IPS-15b (cell line): Measurements from ENCODE around the gene SHE.

Experiments
- H3K27me3 ChIP-seq: one replicate; pipeline ENCODE4 v1.6.1; 2013; ENCODE audit warnings: low read length; ENCODE audit not compliant: control insufficient read depth, insufficient read depth
- H3K36me3 ChIP-seq: one replicate; pipeline ENCODE4 v1.6.1; 2013; ENCODE audit warnings: low read length; ENCODE audit not compliant: control insufficient read depth, insufficient read depth
- H3K4me1 ChIP-seq: one replicate; pipeline ENCODE4 v1.6.1; 2013; ENCODE audit warnings: mild to moderate bottlenecking, low read length; ENCODE audit not compliant: control insufficient read depth, insufficient read depth
- H3K4me3 ChIP-seq: one replicate; pipeline ENCODE4 v1.5.1; 2013; ENCODE audit warnings: low read depth, low read length
- H3K9ac ChIP-seq: one replicate; pipeline ENCODE4 v1.6.1; 2013; ENCODE audit warnings: low read depth, mild to moderate bottlenecking, low read length
- H3K9me3 ChIP-seq: one replicate; pipeline ENCODE4 v1.6.1; 2013; ENCODE audit warnings: mild to moderate bottlenecking, low read length; ENCODE audit not compliant: control insufficient read depth, insufficient read depth

The SHE gene

DNA sequence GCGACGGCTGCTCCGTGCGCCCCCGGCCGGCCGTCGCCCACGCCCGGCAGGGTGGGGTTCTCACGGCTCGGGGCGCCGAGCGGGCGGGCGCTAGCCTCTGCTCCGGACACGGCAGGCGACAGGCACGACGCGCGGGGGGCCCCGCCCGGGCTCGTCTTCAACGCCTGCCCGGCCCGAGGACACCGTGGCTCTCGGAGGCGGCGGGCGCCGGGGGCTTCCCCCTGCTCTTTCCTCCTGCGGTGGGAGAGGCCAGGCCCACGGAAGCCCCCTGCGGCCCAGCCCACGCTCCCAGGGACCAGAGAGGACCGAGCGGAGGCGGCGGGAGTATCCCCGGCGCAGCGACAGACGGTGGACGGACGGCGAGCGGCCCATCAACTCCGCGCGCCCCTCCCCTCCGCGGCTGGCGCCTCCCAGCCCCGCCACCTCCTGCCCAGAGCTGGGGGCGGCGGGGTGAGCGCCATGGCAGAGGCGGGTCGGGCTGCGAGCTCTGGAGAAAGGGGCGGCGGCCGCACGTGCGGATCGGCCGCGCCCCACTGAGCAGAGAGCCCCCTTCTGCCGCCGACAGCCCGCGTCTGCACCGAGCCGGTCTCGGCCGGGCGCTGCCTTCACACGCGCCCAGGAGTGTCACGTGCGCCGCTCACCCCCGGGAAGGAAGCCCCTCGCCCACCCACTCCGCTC lies at the start of gene SHE, which contains the start of gene TDRD10:
TSS of gene SHE (minus strand) at position 347 of the 678 bp plus-strand sequence. CDS start 386 bp downstream, outside the sequence.
TSS of gene TDRD10 (plus strand) at position 154 of the 678 bp plus-strand sequence. CDS start 4,685 bp downstream, outside the sequence.
- H3K4me1 ChIP-seq = no peaks in the 10 kb centered on the region
- H3K36me3 ChIP-seq = no peaks in the 10 kb centered on the region
- H3K4me3 ChIP-seq = peak within 1 kb of the TSS; percentile 53
- peaks cover 4% of the 10 kb centered on the region for H3K9me3 ChIP-seq
- peak within 1 kb of the TSS; percentile 37 for H3K9ac ChIP-seq
- H3K27me3 ChIP-seq = peaks cover 69% of the 10 kb centered on the region

DNA sequence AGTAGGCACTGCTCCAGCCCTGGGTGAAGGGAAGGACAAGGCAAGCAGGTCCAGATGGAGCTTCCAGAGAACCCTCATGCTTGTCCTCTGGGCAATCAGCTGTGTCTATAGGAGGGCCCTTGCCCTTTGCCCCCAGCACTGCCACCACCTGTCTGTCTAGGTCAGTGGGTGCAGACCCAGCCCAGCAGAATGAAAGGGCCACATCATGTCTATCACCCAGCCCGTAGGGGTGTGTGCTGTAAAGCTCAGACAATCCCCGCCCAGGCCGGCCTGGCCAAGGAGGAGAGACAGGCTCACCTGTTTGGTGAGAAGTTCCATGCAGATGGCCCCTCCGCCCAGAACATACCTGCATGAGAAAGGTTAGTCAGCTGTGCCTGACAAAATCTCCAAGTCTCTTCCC lies 49.3 kb upstream of the SHE start:
- H3K27me3 ChIP-seq = no peaks in the 10 kb centered on the region
- peaks cover 61% of the 10 kb centered on the region for H3K36me3 ChIP-seq
- H3K4me1 ChIP-seq = peaks cover 4% of the 10 kb centered on the region
- H3K4me3 ChIP-seq = no peak overlapping the region
- H3K9ac ChIP-seq = no peak overlapping the region
- H3K9me3 ChIP-seq = no peaks in the 10 kb centered on the region

DNA sequence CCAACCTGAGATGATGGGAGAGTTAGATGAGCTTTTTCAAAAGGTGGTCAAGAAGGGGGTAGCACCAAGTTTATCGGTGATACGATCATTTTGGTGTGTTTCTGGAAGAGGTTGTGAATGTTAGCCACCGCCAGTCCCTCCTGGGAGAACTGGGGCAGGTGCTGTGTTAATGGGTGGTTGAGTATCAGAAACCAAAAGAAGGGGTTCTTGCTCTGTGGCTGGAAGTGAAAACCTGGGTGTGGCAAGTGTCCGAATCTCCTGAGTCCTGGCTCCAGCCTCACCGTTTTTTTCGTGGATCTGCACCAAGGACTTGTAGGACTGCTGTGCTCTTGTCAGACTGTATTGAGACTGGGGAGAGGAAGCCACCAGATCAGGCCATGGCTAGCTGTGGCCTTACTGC lies 48.4 kb upstream of the SHE start:
- Histone ChIP-seq H3K4me3 (no peak overlapping the region), H3K36me3 (peaks cover 61% of the 10 kb centered on the region), H3K27me3 (no peaks in the 10 kb centered on the region), H3K9me3 (no peaks in the 10 kb centered on the region), H3K9ac (no peak overlapping the region), H3K4me1 (no peaks in the 10 kb centered on the region)

DNA sequence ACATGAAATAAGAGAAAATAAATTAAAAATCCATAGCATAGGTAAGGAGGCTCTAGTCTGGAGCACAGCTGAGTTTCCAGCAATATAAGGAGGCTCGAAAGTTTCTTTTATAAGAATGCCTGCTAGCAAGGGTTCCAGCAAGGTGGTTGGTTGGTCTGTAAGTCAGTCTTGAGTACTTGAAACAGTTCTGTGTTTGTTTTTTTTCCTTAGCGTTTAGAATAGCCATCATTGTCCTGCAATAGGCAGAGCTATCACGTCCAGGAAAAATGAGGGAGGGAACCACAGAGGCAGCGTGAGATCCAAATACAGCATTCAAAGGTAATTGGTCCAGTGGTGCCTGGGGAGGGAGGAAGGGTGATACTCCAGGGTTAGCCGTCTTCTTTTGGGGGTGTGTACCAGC lies 47.9 kb upstream of the SHE start:
- Histone ChIP-seq H3K9ac (no peak overlapping the region), H3K27me3 (no peaks in the 10 kb centered on the region), H3K9me3 (no peaks in the 10 kb centered on the region), H3K36me3 (peaks cover 57% of the 10 kb centered on the region), H3K4me1 (no peaks in the 10 kb centered on the region), H3K4me3 (no peak overlapping the region)

DNA sequence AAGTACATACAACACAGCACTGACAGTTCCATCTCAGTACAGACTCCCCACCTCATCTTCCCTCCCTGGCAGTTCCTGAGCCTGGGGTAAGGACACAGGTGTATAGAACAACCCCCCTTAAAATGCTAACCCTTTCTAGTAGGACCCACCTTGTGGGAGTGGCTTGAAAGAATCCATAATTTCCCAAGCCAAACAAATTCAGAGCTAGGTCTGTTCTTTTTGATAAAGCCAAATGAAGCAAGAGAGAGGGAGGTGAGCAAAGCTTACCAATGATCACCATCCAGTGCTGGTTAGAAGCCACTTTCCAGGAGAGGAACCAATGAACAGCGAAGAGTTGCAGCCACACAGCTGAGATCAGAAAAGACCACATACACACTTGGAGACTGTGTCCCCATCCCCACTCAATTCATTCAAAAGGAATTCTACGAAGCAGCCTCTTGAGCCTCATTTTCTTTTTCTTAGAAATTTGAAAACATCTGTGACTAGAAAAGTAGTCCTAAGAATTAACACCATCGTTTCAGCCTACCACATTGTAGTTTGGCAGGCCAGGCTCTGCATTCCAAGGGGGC lies 47.1 kb upstream of the SHE start:
- Histone ChIP-seq H3K9me3 (no peaks in the 10 kb centered on the region), H3K36me3 (peaks cover 49% of the 10 kb centered on the region), H3K9ac (no peak overlapping the region), H3K4me1 (no peaks in the 10 kb centered on the region), H3K27me3 (no peaks in the 10 kb centered on the region), H3K4me3 (no peak overlapping the region)

DNA sequence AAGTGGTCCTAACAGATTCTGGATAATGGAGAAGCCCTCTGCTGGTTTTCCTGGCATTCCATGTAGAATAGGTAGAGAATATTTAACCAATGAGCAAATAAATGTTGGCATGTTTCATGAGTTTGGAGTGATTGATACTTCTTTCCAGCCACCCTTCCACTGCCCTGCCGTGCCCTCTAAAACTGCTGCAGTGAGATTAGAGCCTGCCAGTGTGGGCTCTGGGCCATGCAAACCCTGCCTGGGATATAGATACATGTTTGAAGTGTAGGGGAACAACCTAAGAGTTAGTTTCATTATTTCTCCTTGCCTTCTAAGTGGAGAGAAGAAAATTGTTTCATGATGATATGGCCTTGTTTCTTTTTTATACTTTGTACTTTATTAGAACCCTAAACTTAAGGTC lies 45.8 kb upstream of the SHE start:
- H3K36me3 ChIP-seq = peaks cover 41% of the 10 kb centered on the region
- H3K4me3 ChIP-seq = no peak overlapping the region
- H3K27me3 ChIP-seq = no peaks in the 10 kb centered on the region
- H3K9me3 ChIP-seq = no peaks in the 10 kb centered on the region
- H3K9ac ChIP-seq = no peak overlapping the region
- H3K4me1 ChIP-seq = no peaks in the 10 kb centered on the region

DNA sequence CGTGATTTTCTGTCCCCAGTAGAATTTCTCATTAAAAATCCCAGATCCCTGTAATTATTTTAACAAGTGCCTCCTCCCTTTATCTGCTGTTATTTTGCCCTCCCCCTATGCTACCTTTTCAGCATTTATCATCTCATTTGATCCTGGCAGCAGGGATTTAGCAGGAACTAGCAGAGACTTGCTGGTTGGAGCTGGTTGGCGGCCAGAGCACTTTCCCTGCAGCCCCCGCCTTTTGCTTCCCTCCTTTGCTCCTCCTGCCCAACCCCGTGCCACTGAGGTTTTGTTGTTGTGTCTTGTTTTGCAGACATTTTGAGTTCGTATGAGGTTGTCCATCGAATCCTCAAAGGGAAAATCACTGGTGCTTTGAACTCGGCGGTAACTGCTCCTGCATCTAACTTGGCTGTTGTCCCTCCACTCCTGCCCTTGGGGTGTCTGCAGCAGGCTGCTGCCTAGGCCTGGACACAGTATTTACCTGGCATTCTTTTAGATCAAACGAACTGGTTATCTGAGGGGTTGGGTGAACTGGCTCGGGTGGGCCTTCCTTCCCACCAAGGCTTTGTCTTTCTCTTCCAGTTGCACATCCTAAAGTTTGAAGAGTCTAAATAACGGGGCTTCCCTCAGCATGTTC lies 45.0 kb upstream of the SHE start:
- Histone ChIP-seq H3K27me3 (no peaks in the 10 kb centered on the region), H3K4me1 (no peaks in the 10 kb centered on the region), H3K9ac (peak overlapping the region; percentile 24), H3K36me3 (peaks cover 33% of the 10 kb centered on the region), H3K9me3 (no peaks in the 10 kb centered on the region), H3K4me3 (no peak overlapping the region)

DNA sequence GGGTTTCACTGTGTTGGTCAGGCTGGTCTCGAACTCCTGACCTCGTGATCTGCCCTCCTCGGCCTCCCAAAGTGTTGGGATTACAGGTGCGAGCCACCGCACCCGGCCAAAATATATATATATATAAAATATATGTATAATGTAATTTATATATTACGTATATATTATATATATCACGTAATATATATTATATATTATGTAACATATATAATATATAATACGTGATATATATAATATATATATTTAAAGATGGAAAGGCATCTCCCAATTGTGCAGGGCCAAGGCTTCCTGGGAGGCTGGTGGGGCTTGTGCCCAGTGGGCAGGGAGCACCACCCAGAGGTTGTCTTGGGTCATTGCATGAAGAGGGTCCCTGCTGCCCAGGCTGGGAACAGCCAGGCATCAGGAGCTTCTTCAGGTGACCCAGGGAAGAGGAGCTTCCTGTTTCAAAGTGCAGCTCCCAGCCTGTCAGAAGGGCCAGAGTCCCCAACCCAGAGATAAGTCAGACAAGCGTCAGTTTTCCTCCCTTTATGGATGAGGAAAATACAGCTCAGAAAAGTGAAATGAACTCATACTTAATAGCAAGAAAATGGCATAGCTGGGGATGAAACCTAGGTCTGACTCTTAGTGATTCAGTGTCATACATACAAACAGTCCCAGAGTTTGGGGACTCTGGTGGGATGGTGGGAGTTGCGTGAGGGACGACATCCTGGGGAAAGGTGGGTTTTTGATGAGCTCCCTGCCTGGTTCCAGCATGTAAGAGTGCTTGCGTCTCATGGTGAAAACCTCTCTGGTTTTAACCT lies 44.3 kb upstream of the SHE start:
- Histone ChIP-seq H3K9ac (no peak overlapping the region), H3K27me3 (no peaks in the 10 kb centered on the region), H3K9me3 (no peaks in the 10 kb centered on the region), H3K4me1 (peaks cover under 1% of the 10 kb centered on the region), H3K36me3 (peaks cover 25% of the 10 kb centered on the region), H3K4me3 (no peak overlapping the region)

DNA sequence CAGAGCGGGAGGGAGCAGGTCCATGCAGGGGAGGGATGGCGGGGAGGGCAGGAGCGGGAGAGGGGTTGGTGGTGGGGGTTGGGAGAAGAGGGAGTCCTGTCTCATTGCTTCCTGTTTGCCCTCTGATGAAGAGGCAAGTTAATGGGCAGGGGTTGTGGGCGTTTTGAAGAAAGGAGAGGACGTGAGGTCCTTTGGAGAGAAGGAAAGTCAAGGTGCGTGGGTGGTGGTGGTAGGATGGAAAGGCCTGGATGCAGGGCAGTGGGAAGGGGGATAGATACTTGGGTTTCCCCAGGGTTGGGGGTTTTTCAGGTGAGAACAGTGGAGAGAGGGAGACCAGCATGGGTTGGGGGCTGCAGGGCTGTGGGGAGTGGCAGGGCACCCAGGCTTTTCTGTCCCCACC lies 39.0 kb upstream of the SHE start:
- Histone ChIP-seq H3K4me1 (peaks cover 3% of the 10 kb centered on the region), H3K27me3 (peaks cover 2% of the 10 kb centered on the region), H3K9me3 (no peaks in the 10 kb centered on the region), H3K36me3 (no peaks in the 10 kb centered on the region), H3K9ac (no peak overlapping the region), H3K4me3 (no peak overlapping the region)

DNA sequence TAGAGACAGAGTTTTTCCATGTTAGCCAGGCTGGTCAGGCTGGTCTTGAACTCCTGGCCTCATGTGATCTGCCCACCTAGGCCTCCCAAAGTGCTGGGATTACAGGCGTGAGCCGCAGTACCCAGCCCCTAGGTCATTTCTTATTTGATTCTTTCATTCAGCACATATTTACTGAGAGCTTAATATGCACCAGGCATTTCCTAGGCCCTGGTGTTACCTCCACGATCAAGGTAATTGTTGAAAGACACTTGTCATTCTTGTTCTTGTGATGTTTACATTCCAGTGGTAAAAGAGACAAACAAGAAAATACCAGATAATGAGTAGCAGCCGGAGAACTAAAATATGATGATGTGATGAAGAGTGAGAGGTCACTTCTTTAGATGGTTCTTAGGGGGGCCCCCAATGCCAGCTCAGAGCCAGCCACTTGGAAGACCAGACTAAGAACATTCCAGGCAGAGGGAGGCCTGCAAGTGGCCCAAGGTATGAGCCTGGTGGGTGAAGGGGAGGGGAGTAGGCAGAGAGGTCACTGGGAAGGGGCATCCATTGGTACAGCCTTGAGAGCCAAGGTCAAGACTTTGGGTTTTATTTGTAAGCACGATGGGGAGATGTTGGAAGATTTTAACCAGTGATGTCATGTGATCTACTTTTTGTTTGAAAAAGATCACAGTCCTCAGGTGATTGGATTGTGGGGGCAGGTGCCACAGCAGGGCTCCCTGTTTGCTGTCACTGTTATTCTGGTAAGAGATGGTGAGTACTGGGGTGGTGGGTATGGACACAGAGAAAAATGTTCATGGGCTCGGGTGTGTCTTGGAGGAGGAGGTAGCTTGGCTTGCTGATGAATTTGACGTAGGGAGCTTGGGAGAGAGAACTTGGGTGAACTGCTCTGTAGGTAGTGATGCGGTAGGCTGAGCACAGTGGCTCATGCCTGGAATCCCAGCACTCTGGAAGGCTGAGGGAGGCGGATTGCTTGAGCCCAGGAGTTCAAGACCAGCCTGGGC lies 37.6 kb upstream of the SHE start:
- Histone ChIP-seq H3K36me3 (no peaks in the 10 kb centered on the region), H3K9ac (no peak overlapping the region), H3K4me3 (no peak overlapping the region), H3K4me1 (peaks cover 3% of the 10 kb centered on the region), H3K27me3 (peaks cover 2% of the 10 kb centered on the region), H3K9me3 (no peaks in the 10 kb centered on the region)

DNA sequence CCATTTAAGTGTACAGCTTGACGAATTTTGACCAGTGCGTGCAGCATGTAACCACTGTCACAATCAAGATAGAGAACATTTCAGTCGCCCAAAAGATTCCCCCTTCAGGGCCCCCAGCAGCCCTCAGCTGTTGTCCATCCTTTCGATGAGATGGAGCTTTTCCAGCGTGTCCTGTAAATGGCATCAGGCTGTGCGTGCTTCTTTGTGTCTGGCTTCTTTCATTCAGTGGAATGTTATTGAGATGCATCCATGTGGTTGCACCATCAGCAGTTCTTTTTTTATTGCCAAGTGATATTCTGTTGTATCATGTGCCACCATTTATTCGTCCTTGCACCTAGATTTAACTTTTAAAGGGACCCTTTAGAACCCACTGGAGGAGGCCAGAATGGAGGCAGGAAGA lies 34.4 kb upstream of the SHE start:
- Histone ChIP-seq H3K27me3 (peaks cover 2% of the 10 kb centered on the region), H3K4me3 (no peak overlapping the region), H3K4me1 (peaks cover 3% of the 10 kb centered on the region), H3K36me3 (no peaks in the 10 kb centered on the region), H3K9ac (no peak overlapping the region), H3K9me3 (no peaks in the 10 kb centered on the region)
